GM06990 (cell line): ENCODE data around the gene C1orf174.

Experiments
- DNase-seq: peaks from one replicate; pipeline ENCODE4 v3.0.0-alpha.2; 2011; ENCODE audit not compliant: insufficient read length; ENCODE audit errors: extremely low read depth
- H3K27me3 ChIP-seq: replicated peaks from 2 replicates; pipeline ENCODE4 v1.6.0; 2011; ENCODE audit warnings: low read length; ENCODE audit not compliant: control insufficient read depth, insufficient read depth
- H3K36me3 ChIP-seq: 2 replicates; pipeline ENCODE4 v1.5.1; 2011; ENCODE audit warnings: low read length; ENCODE audit not compliant: control insufficient read depth, insufficient read depth
- H3K4me3 ChIP-seq: replicated peaks from 2 replicates; pipeline ENCODE4 v1.5.1; 2011; ENCODE audit warnings: low read depth, mild to moderate bottlenecking, control low read depth, low read length
- TF ChIP-seq, protein P1 (sequence below): IDR thresholded peaks from 2 replicates; pipeline ENCODE4 v1.5.1; 2011; ENCODE audit warnings: low read length, control low read depth, mild to moderate bottlenecking, inconsistent platforms; ENCODE audit not compliant: insufficient read depth, poor library complexity, severe bottlenecking

The C1orf174 gene

DNA sequence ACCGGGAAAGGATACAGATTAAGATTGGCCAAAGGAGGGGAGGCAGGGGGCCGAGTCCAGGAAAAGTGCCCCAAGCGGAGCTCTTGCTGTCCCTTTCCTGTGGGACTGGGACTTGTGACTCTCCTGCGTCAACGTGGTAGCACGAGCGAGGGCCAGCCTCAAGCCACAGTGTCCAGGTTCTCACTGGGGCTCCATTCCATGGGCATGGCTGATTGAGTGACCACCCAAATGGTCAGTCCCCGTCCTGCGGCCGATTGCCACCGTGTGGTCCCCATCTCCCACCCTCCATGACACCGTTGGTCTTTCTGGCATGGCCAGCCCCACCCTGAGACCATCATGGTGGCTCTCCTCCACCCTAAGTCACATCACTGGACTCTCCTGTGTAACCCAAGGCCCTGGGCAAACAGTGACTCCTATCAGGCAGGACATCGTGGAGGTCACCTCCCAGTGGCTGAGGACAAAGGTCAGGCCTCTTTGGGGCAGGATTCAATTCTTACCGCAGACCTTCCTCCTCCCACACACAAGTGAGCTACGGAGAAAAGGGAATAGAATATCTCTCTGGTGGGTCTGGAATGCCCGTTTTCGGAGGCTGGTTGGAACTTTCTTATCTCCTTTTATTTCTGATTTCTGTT lies 8.9 kb upstream of the C1orf174 start:
- TF ChIP-seq, protein P1, sequence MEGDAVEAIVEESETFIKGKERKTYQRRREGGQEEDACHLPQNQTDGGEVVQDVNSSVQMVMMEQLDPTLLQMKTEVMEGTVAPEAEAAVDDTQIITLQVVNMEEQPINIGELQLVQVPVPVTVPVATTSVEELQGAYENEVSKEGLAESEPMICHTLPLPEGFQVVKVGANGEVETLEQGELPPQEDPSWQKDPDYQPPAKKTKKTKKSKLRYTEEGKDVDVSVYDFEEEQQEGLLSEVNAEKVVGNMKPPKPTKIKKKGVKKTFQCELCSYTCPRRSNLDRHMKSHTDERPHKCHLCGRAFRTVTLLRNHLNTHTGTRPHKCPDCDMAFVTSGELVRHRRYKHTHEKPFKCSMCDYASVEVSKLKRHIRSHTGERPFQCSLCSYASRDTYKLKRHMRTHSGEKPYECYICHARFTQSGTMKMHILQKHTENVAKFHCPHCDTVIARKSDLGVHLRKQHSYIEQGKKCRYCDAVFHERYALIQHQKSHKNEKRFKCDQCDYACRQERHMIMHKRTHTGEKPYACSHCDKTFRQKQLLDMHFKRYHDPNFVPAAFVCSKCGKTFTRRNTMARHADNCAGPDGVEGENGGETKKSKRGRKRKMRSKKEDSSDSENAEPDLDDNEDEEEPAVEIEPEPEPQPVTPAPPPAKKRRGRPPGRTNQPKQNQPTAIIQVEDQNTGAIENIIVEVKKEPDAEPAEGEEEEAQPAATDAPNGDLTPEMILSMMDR, result no peak
- no peak for DNase-seq
- H3K27me3 ChIP-seq, result no peaks in the 10 kb centered on the region
- H3K36me3 ChIP-seq, result no peaks in the 10 kb centered on the region
- no peak overlapping the region for H3K4me3 ChIP-seq

DNA sequence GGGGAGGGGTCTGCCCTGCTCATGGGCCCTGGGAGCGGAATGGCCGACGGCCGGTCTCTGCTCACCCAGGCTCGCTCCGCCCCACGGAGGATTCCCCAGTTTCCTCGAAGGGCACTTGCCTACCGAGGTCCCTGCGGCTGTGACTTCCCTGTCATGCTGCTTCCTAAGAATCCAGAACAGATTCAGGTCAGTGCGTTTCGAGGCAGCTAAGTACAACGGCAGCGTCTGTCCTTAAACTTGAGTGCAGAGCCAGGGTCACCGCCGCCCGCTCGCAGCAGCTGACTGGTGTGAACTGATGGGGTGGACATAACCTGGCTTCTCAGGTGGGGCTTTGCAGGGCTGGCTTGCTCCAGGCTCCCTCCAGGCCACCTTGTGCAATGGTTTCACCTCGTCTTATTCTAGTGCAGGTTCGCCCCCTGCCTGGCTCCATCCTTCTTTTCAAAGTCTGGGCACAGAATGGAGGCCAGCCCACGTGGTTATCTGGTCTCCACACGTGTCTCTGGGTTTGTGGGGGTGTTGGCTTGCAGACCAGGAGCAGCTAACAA lies 7.6 kb upstream of the C1orf174 start:
- TF ChIP-seq, protein P1, result no peak
- Histone ChIP-seq H3K36me3 (no peaks in the 10 kb centered on the region), H3K27me3 (no peaks in the 10 kb centered on the region), H3K4me3 (no peak overlapping the region)
- no peak for DNase-seq

DNA sequence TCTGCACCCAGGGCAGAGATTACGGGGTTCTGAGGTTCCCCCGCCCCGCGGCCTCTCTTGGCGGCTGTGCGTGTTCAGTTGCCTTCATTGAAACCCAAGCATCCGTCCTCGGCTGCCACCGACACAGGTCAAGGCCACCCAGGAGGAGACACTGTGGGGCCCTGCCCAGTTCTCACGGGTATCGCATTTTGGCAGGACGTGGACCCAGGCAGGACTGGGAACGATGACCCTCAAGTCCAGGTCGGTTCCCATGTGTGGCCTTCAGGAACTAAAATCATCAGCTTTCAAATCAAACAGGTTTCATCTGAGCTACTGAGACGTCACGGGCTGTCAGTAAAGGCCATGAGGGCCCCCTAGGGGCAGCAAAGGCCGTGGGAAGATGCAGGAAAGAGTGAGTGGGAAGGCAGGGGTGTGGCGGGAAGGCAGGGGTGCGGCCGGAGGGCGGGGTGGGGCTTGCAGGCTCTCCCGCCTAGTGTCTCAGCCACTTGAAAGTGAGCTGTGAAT lies 7.0 kb upstream of the C1orf174 start:
- TF ChIP-seq, protein P1, result peak; percentile 30
- Histone ChIP-seq H3K27me3 (no peaks in the 10 kb centered on the region), H3K36me3 (no peaks in the 10 kb centered on the region), H3K4me3 (no peak overlapping the region)
- no peak for DNase-seq

DNA sequence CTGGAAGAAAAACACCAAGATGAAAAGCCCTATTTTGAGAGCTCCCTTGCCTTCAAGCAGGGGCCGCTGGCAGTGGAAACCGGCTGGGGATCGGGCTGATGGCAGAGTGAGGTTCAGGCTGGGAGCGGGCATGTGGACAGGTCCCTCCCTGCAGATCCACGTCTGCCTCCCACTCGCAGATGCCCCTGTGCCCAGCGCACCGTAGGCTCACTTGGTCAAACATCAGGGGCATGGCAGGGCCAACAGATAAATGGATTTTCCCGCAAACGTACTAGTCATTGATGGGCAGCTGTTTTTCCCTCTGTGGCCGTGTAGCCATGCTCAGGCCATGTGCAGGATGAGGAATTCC lies 6.6 kb upstream of the C1orf174 start:
- no peaks in the 10 kb centered on the region for H3K36me3 ChIP-seq
- H3K27me3 ChIP-seq, result no peaks in the 10 kb centered on the region
- DNase-seq, result no peak
- TF ChIP-seq, protein P1, result no peak
- H3K4me3 ChIP-seq, result no peak overlapping the region

DNA sequence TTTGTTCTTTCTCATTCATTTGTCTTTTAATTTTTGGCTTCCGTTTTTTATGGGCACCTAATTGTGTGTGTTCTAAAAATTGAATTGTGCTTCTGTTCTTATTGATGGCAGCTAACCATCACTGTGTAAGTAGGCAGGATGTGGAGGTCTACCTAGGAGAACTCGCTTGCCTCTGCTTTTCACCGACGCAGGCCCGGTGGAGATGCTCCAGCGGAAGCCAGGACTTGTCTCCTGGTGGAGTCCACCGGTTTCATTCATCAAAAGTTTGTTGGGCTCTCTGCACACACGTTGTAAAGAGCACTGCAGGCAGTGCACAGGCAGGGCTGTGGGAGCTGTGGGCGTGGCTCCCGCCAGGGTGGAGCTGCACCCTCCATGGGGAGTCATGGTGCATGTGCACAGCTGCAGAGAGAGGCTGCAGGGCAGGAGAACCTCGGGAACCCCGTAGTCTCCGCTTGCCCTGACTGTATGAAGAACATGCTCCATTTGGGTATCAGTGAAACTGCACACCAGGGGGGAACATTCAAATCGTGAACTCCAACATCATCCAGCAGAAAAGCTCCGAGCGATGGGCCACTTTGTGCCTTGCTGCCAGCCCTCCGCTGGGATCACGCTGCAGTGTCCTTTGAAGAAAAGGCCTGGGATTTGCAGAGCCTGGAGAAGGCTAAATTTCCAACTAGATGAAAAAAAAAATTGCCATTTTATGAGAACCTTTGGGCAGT lies 6.0 kb upstream of the C1orf174 start:
- H3K36me3 ChIP-seq, result no peaks in the 10 kb centered on the region
- no peak overlapping the region for H3K4me3 ChIP-seq
- no peaks in the 10 kb centered on the region for H3K27me3 ChIP-seq
- TF ChIP-seq, protein P1, result no peak
- DNase-seq, result no peak
